AG09309 (cell line): Measurements from ENCODE around the gene RPL29.

Experiments
- DNase-seq: peaks from one replicate; pipeline ENCODE4 v3.0.0-alpha.2; 2010; ENCODE audit warnings: low read depth
- H3K4me3 ChIP-seq: 2 replicates; pipeline ENCODE4 v1.5.1; 2011; ENCODE audit warnings: mild to moderate bottlenecking, low read depth, low read length, moderate library complexity; ENCODE audit not compliant: control insufficient read depth
- TF ChIP-seq, protein P1 (sequence below): IDR thresholded peaks from 2 replicates; pipeline ENCODE4 v1.5.1; 2011; ENCODE audit warnings: mild to moderate bottlenecking, low read depth, low read length, inconsistent platforms; ENCODE audit not compliant: insufficient read depth, control insufficient read depth; ENCODE audit errors: missing control alignments

RPL29 gene

GRCh38 chr3:51959651-51960050 is 36.0 kb downstream of the RPL29 start:
- no peak overlapping the region for H3K4me3 ChIP-seq
- TF ChIP-seq, protein P1, sequence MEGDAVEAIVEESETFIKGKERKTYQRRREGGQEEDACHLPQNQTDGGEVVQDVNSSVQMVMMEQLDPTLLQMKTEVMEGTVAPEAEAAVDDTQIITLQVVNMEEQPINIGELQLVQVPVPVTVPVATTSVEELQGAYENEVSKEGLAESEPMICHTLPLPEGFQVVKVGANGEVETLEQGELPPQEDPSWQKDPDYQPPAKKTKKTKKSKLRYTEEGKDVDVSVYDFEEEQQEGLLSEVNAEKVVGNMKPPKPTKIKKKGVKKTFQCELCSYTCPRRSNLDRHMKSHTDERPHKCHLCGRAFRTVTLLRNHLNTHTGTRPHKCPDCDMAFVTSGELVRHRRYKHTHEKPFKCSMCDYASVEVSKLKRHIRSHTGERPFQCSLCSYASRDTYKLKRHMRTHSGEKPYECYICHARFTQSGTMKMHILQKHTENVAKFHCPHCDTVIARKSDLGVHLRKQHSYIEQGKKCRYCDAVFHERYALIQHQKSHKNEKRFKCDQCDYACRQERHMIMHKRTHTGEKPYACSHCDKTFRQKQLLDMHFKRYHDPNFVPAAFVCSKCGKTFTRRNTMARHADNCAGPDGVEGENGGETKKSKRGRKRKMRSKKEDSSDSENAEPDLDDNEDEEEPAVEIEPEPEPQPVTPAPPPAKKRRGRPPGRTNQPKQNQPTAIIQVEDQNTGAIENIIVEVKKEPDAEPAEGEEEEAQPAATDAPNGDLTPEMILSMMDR, result no peak
- DNase-seq, result no peak

DNA sequence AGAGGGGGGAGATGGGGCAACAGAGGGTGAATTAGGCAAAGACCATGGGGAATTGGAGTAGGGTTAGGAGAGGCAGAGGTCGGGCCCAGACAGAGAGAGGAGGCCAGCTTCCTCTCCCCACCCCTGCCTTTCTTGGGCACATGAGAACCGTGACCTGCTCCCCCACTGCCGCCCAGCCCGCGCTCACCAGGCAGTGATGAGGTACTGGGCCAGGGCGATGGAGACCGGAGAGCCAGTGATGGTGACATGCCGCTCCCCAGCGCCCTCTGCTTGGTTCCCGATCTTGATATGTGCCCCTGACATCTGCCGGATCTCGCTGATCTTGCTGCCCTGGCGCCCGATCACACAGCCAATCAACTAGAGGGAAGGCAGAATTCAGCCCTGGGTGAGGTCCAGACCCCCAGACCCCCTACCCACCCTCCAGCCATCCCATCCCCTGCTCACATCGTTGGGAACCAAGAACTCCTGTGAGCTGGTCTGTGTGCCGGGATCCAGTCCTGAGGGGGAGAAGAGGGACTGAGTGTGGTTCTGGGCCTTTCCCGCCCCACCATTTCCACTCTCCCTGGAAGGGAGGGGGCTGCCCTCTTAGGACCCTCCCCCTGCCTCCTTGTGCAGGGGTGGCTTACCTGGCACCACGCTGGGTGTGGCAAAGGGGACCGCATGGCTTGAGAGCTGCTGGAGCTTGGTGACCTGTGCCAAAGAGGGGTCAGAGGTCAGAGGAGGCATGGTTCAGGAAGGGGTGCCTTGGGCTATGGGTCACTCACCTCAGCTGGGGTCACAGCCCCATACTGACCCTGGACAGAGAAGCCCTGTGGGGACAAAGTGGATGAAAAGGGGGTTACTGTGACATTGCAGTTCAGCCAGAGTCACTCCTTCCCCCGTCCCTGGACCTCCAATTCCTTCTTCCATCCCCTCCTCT is 36.8 kb downstream of the RPL29 start:
- DNase-seq, result no peak
- no peak overlapping the region for H3K4me3 ChIP-seq
- TF ChIP-seq, protein P1, result no peak

DNA sequence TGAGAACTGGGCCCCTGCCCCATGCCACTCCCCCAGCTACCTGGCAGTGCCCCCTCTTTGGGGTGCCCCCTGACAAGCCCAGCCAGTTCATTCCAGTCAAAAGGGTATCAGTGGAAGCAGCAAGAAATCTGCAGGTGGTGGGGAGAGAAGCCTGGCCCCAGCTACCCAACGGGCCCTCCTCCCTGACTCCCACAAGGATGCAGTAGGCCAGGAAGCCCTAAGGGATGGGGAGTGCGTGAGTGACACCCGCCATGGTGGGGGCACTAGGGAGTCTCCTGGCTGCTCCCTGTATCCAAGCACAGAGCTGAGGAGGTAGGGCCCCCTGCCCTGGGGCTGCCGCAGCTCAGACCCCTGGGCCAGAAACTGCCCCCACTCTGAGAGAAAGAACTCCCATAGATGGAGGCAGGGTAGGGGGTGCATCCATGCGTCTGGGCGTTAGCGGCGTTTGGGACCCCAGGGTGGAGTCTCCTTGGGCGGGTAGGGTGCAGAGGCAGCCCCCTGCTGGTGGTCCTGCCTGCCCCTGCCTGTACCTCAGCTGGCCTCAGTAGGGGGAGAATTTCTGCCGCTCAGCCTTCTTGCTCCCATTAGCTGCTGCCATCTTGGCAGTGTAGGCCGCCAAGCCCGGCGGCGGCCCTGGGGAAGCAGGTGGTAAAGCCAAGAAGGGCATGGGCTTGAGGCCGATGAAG is 38.0 kb downstream of the RPL29 start:
- H3K4me3 ChIP-seq, result no peak overlapping the region
- TF ChIP-seq, protein P1, result no peak
- DNase-seq, result no peak

DNA sequence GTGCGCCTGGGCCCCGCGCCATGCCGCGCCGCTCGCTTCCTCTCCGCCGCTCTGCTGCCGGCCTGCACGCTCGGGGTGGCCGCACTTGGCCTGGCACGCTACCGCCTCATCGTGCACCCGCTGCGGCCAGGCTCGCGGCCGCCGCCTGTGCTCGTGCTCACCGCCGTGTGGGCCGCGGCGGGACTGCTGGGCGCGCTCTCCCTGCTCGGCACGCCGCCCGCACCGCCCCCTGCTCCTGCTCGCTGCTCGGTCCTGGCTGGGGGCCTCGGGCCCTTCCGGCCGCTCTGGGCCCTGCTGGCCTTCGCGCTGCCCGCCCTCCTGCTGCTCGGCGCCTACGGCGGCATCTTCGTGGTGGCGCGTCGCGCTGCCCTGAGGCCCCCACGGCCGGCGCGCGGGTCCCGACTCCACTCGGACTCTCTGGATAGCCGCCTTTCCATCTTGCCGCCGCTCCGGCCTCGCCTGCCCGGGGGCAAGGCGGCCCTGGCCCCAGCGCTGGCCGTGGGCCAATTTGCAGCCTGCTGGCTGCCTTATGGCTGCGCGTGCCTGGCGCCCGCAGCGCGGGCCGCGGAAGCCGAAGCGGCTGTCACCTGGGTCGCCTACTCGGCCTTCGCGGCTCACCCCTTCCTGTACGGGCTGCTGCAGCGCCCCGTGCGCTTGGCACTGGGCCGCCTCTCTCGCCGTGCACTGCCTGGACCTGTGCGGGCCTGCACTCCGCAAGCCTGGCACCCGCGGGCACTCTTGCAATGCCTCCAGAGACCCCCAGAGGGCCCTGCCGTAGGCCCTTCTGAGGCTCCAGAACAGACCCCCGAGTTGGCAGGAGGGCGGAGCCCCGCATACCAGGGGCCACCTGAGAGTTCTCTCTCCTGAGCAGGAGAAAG is 39.6 kb downstream of the RPL29 start:
- H3K4me3 ChIP-seq, result no peak overlapping the region
- no peak for DNase-seq
- TF ChIP-seq, protein P1, result peak; percentile 48

- TF ChIP-seq, protein P1, result no peak
- no peak within 1 kb of the TSS for H3K4me3 ChIP-seq
- no peak for DNase-seq
Measured at GRCh38 chr3:51955175-51955892, 40.4 kb downstream of the RPL29 start, which contains the start of gene GPR62. TSS of gene GPR62 (plus strand) at chr3:51955381. CDS start at chr3:51955653, 272 bp downstream.
